Activated CD4-positive, alpha-beta T cell treated with anti-CD3 and anti-CD28 coated beads for 36 hours (primary cell): ENCODE results near the gene ARFRP1. TPM values are rescaled to one million over a fixed set of nuclear protein-coding genes. Genes with fewer than 3 reads are reported as not detected.
A peak's percentile ranks its signal among the peaks of the same experiment; 100 is the strongest.

Experiments
- ATAC-seq: fragments of 200-7000 bp; cut with Tn5 transposase; one replicate; pipeline ENCODE4 v1.10.0; 2021; ENCODE audit warnings: mild to moderate bottlenecking, moderate library complexity
- CTCF ChIA-PET: fragments of 350-600 bp; sonication (Branson Sonifier 250); formaldehyde crosslinking; loops from one replicate; lab custom pipeline; 2021; ENCODE audit warnings: antibody characterized with exemption; lab: Charles Lee
- POLR2A ChIA-PET: fragments of 350-600 bp; sonication (Branson Sonifier 250); formaldehyde crosslinking; loops from one replicate; lab custom pipeline; 2021; ENCODE audit warnings: antibody characterized with exemption, inconsistent platforms; lab: Charles Lee
- DNase-seq: peaks from one replicate; pipeline ENCODE4 v3.0.0-alpha.2; 2020
- H3K27ac Mint-ChIP-seq: one replicate; pipeline ENCODE4 v1.8.0; 2021; ENCODE audit warnings: mixed read lengths
- H3K27me3 Mint-ChIP-seq: one replicate; pipeline ENCODE4 v1.8.0; 2021; ENCODE audit warnings: mixed read lengths
- H3K36me3 Mint-ChIP-seq: one replicate; pipeline ENCODE4 v1.8.0; 2021; ENCODE audit warnings: low read depth, mixed read lengths
- H3K4me1 Mint-ChIP-seq: one replicate; pipeline ENCODE4 v1.8.0; 2021; ENCODE audit warnings: mixed read lengths
- H3K4me3 Mint-ChIP-seq: one replicate; pipeline ENCODE4 v1.8.0; 2021; ENCODE audit warnings: mild to moderate bottlenecking, moderate library complexity, mixed read lengths
- H3K9me3 Mint-ChIP-seq: one replicate; pipeline ENCODE4 v1.8.0; 2021; ENCODE audit warnings: low read depth, mixed read lengths
- intact Hi-C, 2 experiments: fragments of 100-400 bp; cut with DNase I in 1 of 2; cut with micrococcal nuclease in 1 of 2; formaldehyde crosslinking; loops; one replicate each; pipeline versions ENCODE4 v1.14.2 to v1.15.1; 2022 to 2024; cut with DNase I, micrococcal nuclease
- total RNA-seq, 2 experiments: library from RNA; stranded (reverse); gene quantifications; one replicate each; pipeline ENCODE4 v1.2.3, GENCODE V29; 2021

Gene ARFRP1
- total RNA-seq, 2 experiments from 2014 or later = 36.4 to 52.0 TPM

- Mint-ChIP-seq H3K9me3 (no peaks in the 10 kb centered on the region), H3K4me3 (peak overlapping the region; percentile 95), H3K4me1 (peaks cover 35% of the 10 kb centered on the region), H3K36me3 (peaks cover 41% of the 10 kb centered on the region), H3K27ac (peak overlapping the region; percentile 90), H3K27me3 (no peaks in the 10 kb centered on the region)
- no peak for DNase-seq
- intact Hi-C loops = loop anchor here (2.0 to 5.0 kb wide), 9 partner anchors 23 to 351 kb away; partner anchors contain the start of genes PRPF6 (in 1 of the 2), TPD52L2 (in 1 of the 2) and UCKL1 (in 1 of the 2)
- ChIA-PET POLR2A (no interaction called here), CTCF (interaction anchor here (0.8 to 2.9 kb wide), 4 partner anchors 21 to 156 kb away, joined by 3 to 14 read pairs (median 5); partner anchors contain the start of gene LIME1)
- no peak for ATAC-seq
Measured at GRCh38 chr20:63706027-63706695, 1.6 kb downstream of the ARFRP1 start.

- no peaks in the 10 kb centered on the region for H3K9me3 Mint-ChIP-seq
- ChIA-PET CTCF (interaction anchor here (1.3 kb wide), 1 partner anchor 63 kb away, joined by 7 read pairs; no protein-coding TSS in a partner anchor), POLR2A (no interaction called here)
- peaks cover 34% of the 10 kb centered on the region for H3K36me3 Mint-ChIP-seq
- peaks cover 29% of the 10 kb centered on the region for H3K4me1 Mint-ChIP-seq
- intact Hi-C loops = loop anchor here (2.0 to 5.0 kb wide), 9 partner anchors 23 to 351 kb away; partner anchors contain the start of genes PRPF6 (in 1 of the 2), TPD52L2 (in 1 of the 2) and UCKL1 (in 1 of the 2)
- H3K4me3 Mint-ChIP-seq = peak overlapping the region; percentile 32
- H3K27me3 Mint-ChIP-seq = no peaks in the 10 kb centered on the region
- DNase-seq (no peak), ATAC-seq (no peak)
- peak overlapping the region; percentile 63 for H3K27ac Mint-ChIP-seq
Measured at GRCh38 chr20:63705232-63706026, 2.3 kb downstream of the ARFRP1 start.

- DNase-seq (no peak), ATAC-seq (no peak)
- CTCF ChIA-PET = no interaction called here
- POLR2A ChIA-PET = no interaction called here
- no peaks in the 10 kb centered on the region for H3K27me3 Mint-ChIP-seq
- peaks cover 31% of the 10 kb centered on the region for H3K36me3 Mint-ChIP-seq
- H3K4me3 Mint-ChIP-seq = no peak overlapping the region
- H3K4me1 Mint-ChIP-seq = peaks cover 27% of the 10 kb centered on the region
- intact Hi-C loops = loop anchor here in 1 of 2 experiments (5.0 kb wide), 3 partner anchors 38 to 93 kb away; no protein-coding TSS in a partner anchor
- no peaks in the 10 kb centered on the region for H3K9me3 Mint-ChIP-seq
- H3K27ac Mint-ChIP-seq = peak overlapping the region; percentile 35
Measured at GRCh38 chr20:63704749-63705117, 3.0 kb downstream of the ARFRP1 start.

GRCh38 chr20:63703976-63704748 is 3.6 kb downstream of the ARFRP1 start:
- H3K27ac Mint-ChIP-seq = no peak overlapping the region
- POLR2A ChIA-PET = interaction anchor here (0.5 kb wide), 1 partner anchor 124 kb away, joined by 3 read pairs; no protein-coding TSS in a partner anchor
- peaks cover 26% of the 10 kb centered on the region for H3K4me1 Mint-ChIP-seq
- peaks cover 27% of the 10 kb centered on the region for H3K36me3 Mint-ChIP-seq
- DNase-seq = no peak
- CTCF ChIA-PET = interaction anchor here (0.7 kb wide), 1 partner anchor 397 kb away, joined by 3 read pairs; no protein-coding TSS in a partner anchor
- no peaks in the 10 kb centered on the region for H3K9me3 Mint-ChIP-seq
- no peak overlapping the region for H3K4me3 Mint-ChIP-seq
- no peak for ATAC-seq
- intact Hi-C loops = no loop called here
- no peaks in the 10 kb centered on the region for H3K27me3 Mint-ChIP-seq

GRCh38 chr20:63703471-63703975 is 4.3 kb downstream of the ARFRP1 start:
- DNase-seq (peak; percentile 11), ATAC-seq (no peak)
- Mint-ChIP-seq H3K36me3 (peaks cover 22% of the 10 kb centered on the region), H3K4me3 (no peak overlapping the region), H3K9me3 (no peaks in the 10 kb centered on the region), H3K27ac (no peak overlapping the region), H3K4me1 (peaks cover 26% of the 10 kb centered on the region), H3K27me3 (no peaks in the 10 kb centered on the region)
- intact Hi-C loops = no loop called here
- CTCF ChIA-PET = interaction anchor here (0.6 to 0.7 kb wide), 2 partner anchors 37 to 397 kb away, joined by 3 read pairs; no protein-coding TSS in a partner anchor
- POLR2A ChIA-PET = interaction anchor here (0.5 kb wide), 1 partner anchor 123 kb away, joined by 3 read pairs; no protein-coding TSS in a partner anchor

GRCh38 chr20:63702751-63703470 is 4.9 kb downstream of the ARFRP1 start:
- CTCF ChIA-PET = interaction anchor here (0.6 kb wide), 1 partner anchor 38 kb away, joined by 3 read pairs; no protein-coding TSS in a partner anchor
- POLR2A ChIA-PET = no interaction called here
- intact Hi-C loops = no loop called here
- Mint-ChIP-seq H3K4me1 (peaks cover 28% of the 10 kb centered on the region), H3K36me3 (peaks cover 21% of the 10 kb centered on the region), H3K27ac (no peak overlapping the region), H3K4me3 (no peak overlapping the region), H3K27me3 (no peaks in the 10 kb centered on the region), H3K9me3 (no peaks in the 10 kb centered on the region)
- ATAC-seq (no peak), DNase-seq (no peak)

GRCh38 chr20:63702036-63702665 is 5.6 kb downstream of the ARFRP1 start:
- no peaks in the 10 kb centered on the region for H3K9me3 Mint-ChIP-seq
- ATAC-seq (no peak), DNase-seq (no peak)
- CTCF ChIA-PET = no interaction called here
- no peak overlapping the region for H3K4me3 Mint-ChIP-seq
- H3K27ac Mint-ChIP-seq = peak overlapping the region; percentile 24
- POLR2A ChIA-PET = no interaction called here
- H3K4me1 Mint-ChIP-seq = peaks cover 33% of the 10 kb centered on the region
- peaks cover 21% of the 10 kb centered on the region for H3K36me3 Mint-ChIP-seq
- no peaks in the 10 kb centered on the region for H3K27me3 Mint-ChIP-seq
- intact Hi-C loops = no loop called here

- no peak for ATAC-seq
- H3K27ac Mint-ChIP-seq = no peak overlapping the region
- CTCF ChIA-PET = interaction anchor here (0.6 kb wide), 1 partner anchor 82 kb away, joined by 3 read pairs; no protein-coding TSS in a partner anchor
Measured at GRCh38 chr20:63701329-63702035, 6.3 kb downstream of the ARFRP1 start.

GRCh38 chr20:63701051-63701328 is 6.8 kb downstream of the ARFRP1 start:
- ChIA-PET CTCF (interaction anchor here (0.6 kb wide), 1 partner anchor 82 kb away, joined by 3 read pairs; no protein-coding TSS in a partner anchor), POLR2A (no interaction called here)
- H3K27ac Mint-ChIP-seq = no peak overlapping the region
- H3K4me1 Mint-ChIP-seq = peaks cover 29% of the 10 kb centered on the region
- no peak for DNase-seq
- H3K4me3 Mint-ChIP-seq = no peak overlapping the region
- no peaks in the 10 kb centered on the region for H3K9me3 Mint-ChIP-seq
- no peaks in the 10 kb centered on the region for H3K27me3 Mint-ChIP-seq
- intact Hi-C loops = no loop called here
- H3K36me3 Mint-ChIP-seq = peaks cover 13% of the 10 kb centered on the region
- no peak for ATAC-seq

More at GRCh38 chr20:63701329-63702035, 6.3 kb downstream of the ARFRP1 start:
- peaks cover 29% of the 10 kb centered on the region for H3K4me1 Mint-ChIP-seq
- intact Hi-C loops = no loop called here
- DNase-seq = peak; percentile 13
- no peak overlapping the region for H3K4me3 Mint-ChIP-seq
- peaks cover 16% of the 10 kb centered on the region for H3K36me3 Mint-ChIP-seq
- H3K27me3 Mint-ChIP-seq = no peaks in the 10 kb centered on the region
- POLR2A ChIA-PET = no interaction called here
- H3K9me3 Mint-ChIP-seq = no peaks in the 10 kb centered on the region
